Cardiac muscle cell (in vitro differentiated cells and primary cell): ENCODE measurements around the gene KREMEN1. TPM values are rescaled to one million over a fixed set of nuclear protein-coding genes. Genes with fewer than 3 reads are reported as not detected.

Experiments
- DNase-seq, 2 donors: peaks; one replicate each; pipeline versions ENCODE4 v3.0.0 to v3.0.0-alpha.2; 2010 to 2017; ENCODE audit warnings: low read depth in 1 of 2, low spot score in 1 of 2
- H3K27ac ChIP-seq: fragments of 200-600 bp; sonication (generic); 2 replicates; pipeline ENCODE4 v1.5.1; 2016
- H3K27me3 ChIP-seq: fragments of 200-600 bp; sonication (generic); 2 replicates; pipeline ENCODE4 v1.6.0; 2016; ENCODE audit warnings: control low read depth
- H3K36me3 ChIP-seq: fragments of 200-600 bp; sonication (generic); 2 replicates; pipeline ENCODE4 v1.5.1; 2016; ENCODE audit warnings: control low read depth
- H3K4me1 ChIP-seq: fragments of 200-600 bp; sonication (generic); 2 replicates; pipeline ENCODE4 v1.8.1; 2017; ENCODE audit warnings: low read depth, mild to moderate bottlenecking, mixed run types
- H3K4me3 ChIP-seq: fragments of 200-600 bp; sonication (generic); 2 replicates; pipeline ENCODE4 v1.5.1; 2016; ENCODE audit warnings: mild to moderate bottlenecking
- H3K9me3 ChIP-seq: fragments of 200-600 bp; sonication (generic); 2 replicates; pipeline ENCODE4 v1.5.1; 2017; ENCODE audit warnings: low read depth, mild to moderate bottlenecking, control low read depth
- polyA plus RNA-seq: library from polyadenylated mRNA; unstranded; fragments of >200 nt; fragmentation: Nextera tagmentation; extraction: Ambion mirVana; gene quantifications from 2 replicates; pipeline ENCODE4 v1.2.1, GENCODE V29; 2016
- total RNA-seq: library from RNA; depleted of rRNA; stranded (reverse); fragments of >200 nt; gene quantifications from 2 replicates; pipeline ENCODE4 v1.2.3, GENCODE V29; 2016
- TF ChIP-seq, protein P1 (sequence below): IDR thresholded peaks from 2 replicates; pipeline ENCODE4 v1.5.1; 2012; ENCODE audit warnings: low read depth, mild to moderate bottlenecking, low read length

Gene KREMEN1
- total and polyA plus RNA-seq, 2 experiments from 2014 or later, result 18.0 to 20.3 TPM

DNA sequence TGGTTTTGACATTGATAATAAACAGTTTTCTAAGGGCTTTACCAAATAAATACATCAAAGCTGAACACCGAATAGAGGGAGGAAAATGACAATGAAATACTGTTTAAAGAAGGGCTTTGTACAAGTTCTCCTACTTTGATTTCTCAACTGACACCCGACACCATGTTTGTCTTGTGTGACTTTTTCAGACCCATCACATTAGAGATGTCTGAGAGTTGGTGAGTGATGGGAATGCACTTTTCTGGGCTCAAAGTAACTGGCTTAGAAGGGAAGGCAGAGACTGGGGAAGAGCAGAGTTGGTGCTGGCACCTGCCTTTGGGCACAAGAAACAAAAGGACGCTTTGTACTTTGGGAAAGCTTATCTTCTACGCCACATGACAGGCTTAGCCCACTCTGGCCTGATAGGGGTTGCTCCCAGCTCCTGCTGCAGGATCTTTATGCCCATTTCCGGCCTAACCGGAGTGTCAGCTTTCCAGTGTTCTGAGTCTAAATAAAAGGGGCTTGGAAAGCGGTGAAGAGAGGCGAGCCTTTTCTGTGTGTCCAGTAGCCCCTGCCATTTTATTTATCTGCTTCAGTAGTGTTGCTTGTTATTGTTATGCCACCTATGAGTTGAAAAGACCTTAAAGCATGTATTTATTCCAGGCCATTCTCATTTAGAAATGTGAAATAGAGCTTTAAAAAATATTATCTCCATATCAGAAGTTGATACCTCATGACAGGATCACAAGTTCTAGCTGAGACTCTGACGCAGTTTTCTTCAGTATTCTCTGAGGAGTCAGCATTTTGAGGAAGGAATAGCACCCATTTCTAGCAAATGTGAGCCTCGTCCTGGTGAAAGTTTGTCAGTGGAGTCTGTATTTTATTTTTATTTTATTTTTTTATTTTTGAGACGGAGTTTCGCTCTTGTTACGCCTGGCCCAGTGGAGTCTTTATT lies 24.2 kb downstream of the KREMEN1 start:
- Histone ChIP-seq H3K36me3 (no peaks in the 10 kb centered on the region), H3K27me3 (no peaks in the 10 kb centered on the region), H3K9me3 (no peaks in the 10 kb centered on the region), H3K4me1 (peaks cover 23% of the 10 kb centered on the region), H3K4me3 (no peak overlapping the region), H3K27ac (peak overlapping the region; percentile 85)
- peak in 1 of 2 donors; percentile 31 for DNase-seq
- TF ChIP-seq, protein P1, sequence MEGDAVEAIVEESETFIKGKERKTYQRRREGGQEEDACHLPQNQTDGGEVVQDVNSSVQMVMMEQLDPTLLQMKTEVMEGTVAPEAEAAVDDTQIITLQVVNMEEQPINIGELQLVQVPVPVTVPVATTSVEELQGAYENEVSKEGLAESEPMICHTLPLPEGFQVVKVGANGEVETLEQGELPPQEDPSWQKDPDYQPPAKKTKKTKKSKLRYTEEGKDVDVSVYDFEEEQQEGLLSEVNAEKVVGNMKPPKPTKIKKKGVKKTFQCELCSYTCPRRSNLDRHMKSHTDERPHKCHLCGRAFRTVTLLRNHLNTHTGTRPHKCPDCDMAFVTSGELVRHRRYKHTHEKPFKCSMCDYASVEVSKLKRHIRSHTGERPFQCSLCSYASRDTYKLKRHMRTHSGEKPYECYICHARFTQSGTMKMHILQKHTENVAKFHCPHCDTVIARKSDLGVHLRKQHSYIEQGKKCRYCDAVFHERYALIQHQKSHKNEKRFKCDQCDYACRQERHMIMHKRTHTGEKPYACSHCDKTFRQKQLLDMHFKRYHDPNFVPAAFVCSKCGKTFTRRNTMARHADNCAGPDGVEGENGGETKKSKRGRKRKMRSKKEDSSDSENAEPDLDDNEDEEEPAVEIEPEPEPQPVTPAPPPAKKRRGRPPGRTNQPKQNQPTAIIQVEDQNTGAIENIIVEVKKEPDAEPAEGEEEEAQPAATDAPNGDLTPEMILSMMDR, result no peak

DNA sequence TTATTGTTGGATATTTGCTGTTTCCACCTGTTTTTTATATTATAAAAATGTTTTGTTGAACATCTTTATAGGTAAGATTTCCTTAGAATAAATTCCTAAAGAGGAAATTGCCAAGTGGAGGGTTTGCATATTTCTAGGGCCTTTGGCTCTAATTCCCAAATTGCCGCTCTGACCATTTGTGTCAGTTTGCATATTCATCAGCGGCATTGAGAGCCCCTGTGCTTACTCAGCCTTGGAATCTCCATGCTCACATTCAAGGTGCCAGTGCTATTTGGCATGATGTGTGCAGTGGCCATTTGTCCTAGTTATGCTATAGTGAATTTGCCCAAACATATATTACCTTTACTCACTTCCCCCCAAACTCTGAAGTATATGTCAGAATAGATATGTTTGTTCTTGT lies 25.5 kb downstream of the KREMEN1 start:
- Histone ChIP-seq H3K9me3 (no peaks in the 10 kb centered on the region), H3K27me3 (no peaks in the 10 kb centered on the region), H3K4me3 (no peak overlapping the region), H3K4me1 (peaks cover 35% of the 10 kb centered on the region), H3K36me3 (no peaks in the 10 kb centered on the region), H3K27ac (no peak overlapping the region)
- TF ChIP-seq, protein P1, result no peak
- DNase-seq, result no peak

DNA sequence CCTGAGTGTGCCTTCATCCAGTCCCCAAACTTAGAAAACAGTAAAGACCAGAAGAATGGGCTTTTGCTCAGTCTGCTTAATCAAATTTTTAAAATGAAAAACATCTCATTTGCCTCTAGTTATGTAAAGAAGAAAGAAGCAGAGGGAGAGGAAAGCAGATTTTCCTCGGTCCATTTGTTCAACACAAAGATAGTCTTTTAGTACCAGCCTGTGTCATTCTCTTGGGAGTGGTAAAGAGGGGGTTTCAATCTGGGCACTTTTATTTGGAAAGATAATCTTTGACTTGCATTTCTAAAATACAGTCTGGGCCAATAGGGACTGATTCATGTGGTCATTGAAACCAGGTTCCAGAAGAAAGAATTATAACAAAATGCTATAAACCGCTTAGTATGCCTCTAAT lies 29.5 kb downstream of the KREMEN1 start:
- no peaks in the 10 kb centered on the region for H3K36me3 ChIP-seq
- no peak for DNase-seq
- H3K27me3 ChIP-seq, result no peaks in the 10 kb centered on the region
- H3K9me3 ChIP-seq, result no peaks in the 10 kb centered on the region
- TF ChIP-seq, protein P1, result no peak
- no peak overlapping the region for H3K4me3 ChIP-seq
- no peak overlapping the region for H3K27ac ChIP-seq
- H3K4me1 ChIP-seq, result peaks cover 22% of the 10 kb centered on the region

DNA sequence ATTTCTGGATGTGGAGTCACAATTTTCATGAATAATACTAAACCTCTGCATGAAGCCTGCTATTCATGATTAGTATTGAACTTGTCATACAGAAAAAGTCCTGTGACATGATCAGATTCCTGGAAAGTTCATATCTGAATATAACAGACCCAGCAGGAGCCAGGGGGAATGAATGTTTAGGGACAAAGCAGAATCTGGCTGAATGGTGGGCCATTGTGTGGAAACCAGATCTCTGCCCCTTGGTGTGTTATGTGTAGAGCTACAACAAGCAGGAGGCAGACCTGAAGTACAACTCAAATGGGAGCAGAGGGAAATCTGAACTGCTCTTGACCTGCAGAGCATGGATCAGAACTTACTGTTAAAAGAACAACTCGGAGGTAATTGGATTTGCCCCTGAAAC lies 30.3 kb downstream of the KREMEN1 start:
- peaks cover 18% of the 10 kb centered on the region for H3K4me1 ChIP-seq
- no peak overlapping the region for H3K4me3 ChIP-seq
- no peak for DNase-seq
- no peaks in the 10 kb centered on the region for H3K9me3 ChIP-seq
- H3K36me3 ChIP-seq, result no peaks in the 10 kb centered on the region
- TF ChIP-seq, protein P1, result no peak
- H3K27ac ChIP-seq, result no peak overlapping the region
- H3K27me3 ChIP-seq, result no peaks in the 10 kb centered on the region

DNA sequence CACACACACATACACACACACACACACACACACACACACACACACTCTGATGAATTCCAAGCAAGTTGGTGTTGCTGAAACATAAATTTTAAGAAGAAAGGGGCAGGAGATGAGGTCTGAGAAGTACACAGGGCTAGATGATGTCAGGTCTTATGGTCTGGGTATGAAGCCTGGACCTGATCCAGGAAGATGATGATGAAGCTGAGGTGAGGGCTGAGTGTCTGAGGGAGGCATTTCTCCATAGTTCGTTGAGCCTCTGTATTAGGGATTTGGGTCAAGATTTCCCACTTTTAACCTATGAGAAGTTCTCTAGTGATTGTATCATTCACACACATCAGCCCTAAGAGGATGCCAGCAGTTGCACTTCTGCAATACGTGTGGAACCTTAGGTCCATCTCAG lies 32.6 kb downstream of the KREMEN1 start:
- peaks cover 28% of the 10 kb centered on the region for H3K4me1 ChIP-seq
- H3K36me3 ChIP-seq, result no peaks in the 10 kb centered on the region
- H3K4me3 ChIP-seq, result no peak overlapping the region
- no peak for DNase-seq
- no peaks in the 10 kb centered on the region for H3K9me3 ChIP-seq
- H3K27me3 ChIP-seq, result no peaks in the 10 kb centered on the region
- TF ChIP-seq, protein P1, result no peak
- no peak overlapping the region for H3K27ac ChIP-seq
